Activated gamma-delta T cell (primary cell): Measurements from ENCODE around the gene SMTN.

ENCODE experiments used
- DNase-seq: peaks from one replicate; lab custom pipeline; 2025; lab: John Stamatoyannopoulos, UW

Gene SMTN

GRCh38 chr22:31127181-31127772, 46.2 kb downstream of the SMTN start:
- no peak for DNase-seq

GRCh38 chr22:31128156-31128555, 47.0 kb downstream of the SMTN start:
- no peak for DNase-seq

GRCh38 chr22:31130873-31131272, 49.8 kb downstream of the SMTN start:
- no peak for DNase-seq

- DNase-seq, result no peak
These were observed 52.8 kb downstream of the SMTN start for GRCh38 chr22:31133911-31134310.

GRCh38 chr22:31134688-31135087, 53.6 kb downstream of the SMTN start:
- no peak for DNase-seq

- DNase-seq, result no peak
These were observed 54.6 kb downstream of the SMTN start for GRCh38 chr22:31135706-31136105.

- no peak for DNase-seq
These were observed 55.0 kb downstream of the SMTN start for GRCh38 chr22:31136155-31136554.

GRCh38 chr22:31136711-31137110, 55.6 kb downstream of the SMTN start:
- DNase-seq, result no peak

- no peak for DNase-seq
These were observed 56.6 kb downstream of the SMTN start for GRCh38 chr22:31137721-31138120.

GRCh38 chr22:31138126-31138525, 57.0 kb downstream of the SMTN start:
- DNase-seq, result no peak

- DNase-seq, result no peak
These were observed 57.9 kb downstream of the SMTN start for GRCh38 chr22:31139066-31139465.

- DNase-seq, result no peak
These were observed 59.0 kb downstream of the SMTN start, which contains the start of gene PLA2G3 for GRCh38 chr22:31139866-31140716. PLA2G3 (minus strand) TSS chr22:31140508; CDS start chr22:31140354, 154 bp downstream.

- DNase-seq, result no peak
These were observed 59.6 kb downstream of the SMTN start for GRCh38 chr22:31140746-31141145.

- DNase-seq, result no peak
These were observed 60.4 kb downstream of the SMTN start for GRCh38 chr22:31141551-31141950.

GRCh38 chr22:31142285-31142684, 61.2 kb downstream of the SMTN start:
- DNase-seq, result no peak

- no peak for DNase-seq
These were observed 61.9 kb downstream of the SMTN start for GRCh38 chr22:31143038-31143437.

- no peak for DNase-seq
These were observed 62.4 kb downstream of the SMTN start for GRCh38 chr22:31143537-31143936.

GRCh38 chr22:31144223-31144622, 63.1 kb downstream of the SMTN start:
- no peak for DNase-seq

GRCh38 chr22:31148488-31148887, 67.4 kb downstream of the SMTN start:
- DNase-seq, result no peak

GRCh38 chr22:31148953-31149627, 68.0 kb downstream of the SMTN start:
- no peak for DNase-seq

GRCh38 chr22:31150615-31151014, 69.5 kb downstream of the SMTN start:
- DNase-seq, result no peak

- no peak for DNase-seq
These were observed 70.8 kb downstream of the SMTN start for GRCh38 chr22:31151872-31152271.

GRCh38 chr22:31153357-31153756, 72.2 kb downstream of the SMTN start:
- DNase-seq, result no peak
